Muscle layer of colon (tissue), 2 donors: Measurements from ENCODE around the gene CAMK2D.
A peak's percentile ranks its signal among the peaks of the same experiment; 100 is the strongest.

Source experiments
- H3K27ac ChIP-seq: one replicate; pipeline ENCODE4 v1.7.0; 2013; ENCODE audit warnings: low read depth, mild to moderate bottlenecking, low read length, moderate library complexity
- H3K27me3 ChIP-seq, 2 donors: one replicate each; pipeline ENCODE4 v1.7.0; 2013; ENCODE audit warnings: low read length in 2 of 2, mild to moderate bottlenecking in 2 of 2; ENCODE audit not compliant: insufficient read depth in 2 of 2, control insufficient read depth in 1 of 2
- H3K36me3 ChIP-seq: one replicate; pipeline ENCODE4 v1.7.0; 2013; ENCODE audit warnings: mild to moderate bottlenecking, low read length; ENCODE audit not compliant: insufficient read depth
- H3K4me1 ChIP-seq: one replicate; pipeline ENCODE4 v1.7.0; 2013; ENCODE audit warnings: mild to moderate bottlenecking, low read length; ENCODE audit not compliant: insufficient read depth
- H3K4me3 ChIP-seq, 2 donors: one replicate each; pipeline ENCODE4 v1.7.0; 2013; ENCODE audit warnings: low read length in 2 of 2, low read depth in 1 of 2, mild to moderate bottlenecking in 1 of 2, moderate library complexity in 1 of 2
- H3K9ac ChIP-seq: one replicate; pipeline ENCODE4 v1.7.0; 2013; ENCODE audit warnings: low read length
- H3K9me3 ChIP-seq: one replicate; pipeline ENCODE4 v1.7.0; 2013; ENCODE audit warnings: mild to moderate bottlenecking, low read length
- donor health status: abdominal sarcoma.
- donor health status: Adenocarcinoma of cecum.

CAMK2D gene

GRCh38 chr4:113481820-113482219, 279.7 kb downstream of the CAMK2D start:
- H3K27ac ChIP-seq = no peak overlapping the region
- H3K4me3 ChIP-seq = no peak overlapping the region
- H3K27me3 ChIP-seq = no peaks in the 10 kb centered on the region
- H3K9me3 ChIP-seq = no peaks in the 10 kb centered on the region
- no peak overlapping the region for H3K9ac ChIP-seq
- peaks cover 3% of the 10 kb centered on the region for H3K4me1 ChIP-seq
- no peaks in the 10 kb centered on the region for H3K36me3 ChIP-seq

- H3K4me1 ChIP-seq = peaks cover 3% of the 10 kb centered on the region
- H3K9me3 ChIP-seq = no peaks in the 10 kb centered on the region
- no peak overlapping the region for H3K27ac ChIP-seq
- H3K36me3 ChIP-seq = no peaks in the 10 kb centered on the region
- no peaks in the 10 kb centered on the region for H3K27me3 ChIP-seq
- H3K9ac ChIP-seq = no peak overlapping the region
- no peak overlapping the region for H3K4me3 ChIP-seq
These were observed 281.4 kb downstream of the CAMK2D start for GRCh38 chr4:113480109-113480508.

GRCh38 chr4:113478032-113478431, 283.5 kb downstream of the CAMK2D start:
- Histone ChIP-seq H3K4me1 (peaks cover 8% of the 10 kb centered on the region), H3K4me3 (no peak overlapping the region), H3K27me3 (no peaks in the 10 kb centered on the region), H3K9me3 (no peaks in the 10 kb centered on the region), H3K27ac (no peak overlapping the region), H3K9ac (no peak overlapping the region), H3K36me3 (no peaks in the 10 kb centered on the region)

- Histone ChIP-seq H3K9ac (no peak overlapping the region), H3K9me3 (no peaks in the 10 kb centered on the region), H3K27me3 (no peaks in the 10 kb centered on the region), H3K36me3 (no peaks in the 10 kb centered on the region), H3K27ac (no peak overlapping the region), H3K4me3 (no peak overlapping the region), H3K4me1 (peaks cover 17% of the 10 kb centered on the region)
These were observed 284.7 kb downstream of the CAMK2D start for GRCh38 chr4:113476800-113477199.

- Histone ChIP-seq H3K9ac (no peak overlapping the region), H3K4me1 (peaks cover 42% of the 10 kb centered on the region), H3K4me3 (no peak overlapping the region), H3K36me3 (no peaks in the 10 kb centered on the region), H3K27ac (no peak overlapping the region), H3K27me3 (no peaks in the 10 kb centered on the region), H3K9me3 (no peaks in the 10 kb centered on the region)
These were observed 287.5 kb downstream of the CAMK2D start for GRCh38 chr4:113474017-113474416.

- Histone ChIP-seq H3K9ac (no peak overlapping the region), H3K27ac (no peak overlapping the region), H3K36me3 (no peaks in the 10 kb centered on the region), H3K4me3 (no peak overlapping the region), H3K27me3 (no peaks in the 10 kb centered on the region), H3K4me1 (peaks cover 48% of the 10 kb centered on the region), H3K9me3 (no peaks in the 10 kb centered on the region)
These were observed 288.7 kb downstream of the CAMK2D start for GRCh38 chr4:113472864-113473263.

- no peak overlapping the region for H3K9ac ChIP-seq
- no peaks in the 10 kb centered on the region for H3K9me3 ChIP-seq
- no peak overlapping the region for H3K4me3 ChIP-seq
- peak overlapping the region; percentile 63 for H3K27ac ChIP-seq
- no peaks in the 10 kb centered on the region for H3K36me3 ChIP-seq
- H3K27me3 ChIP-seq = no peaks in the 10 kb centered on the region
- peaks cover 53% of the 10 kb centered on the region for H3K4me1 ChIP-seq
These were observed 290.2 kb downstream of the CAMK2D start for GRCh38 chr4:113471146-113471860.

GRCh38 chr4:113469926-113470325, 291.6 kb downstream of the CAMK2D start:
- H3K27me3 ChIP-seq = no peaks in the 10 kb centered on the region
- H3K4me1 ChIP-seq = peaks cover 53% of the 10 kb centered on the region
- H3K27ac ChIP-seq = peak overlapping the region; percentile 89
- H3K9me3 ChIP-seq = no peaks in the 10 kb centered on the region
- H3K36me3 ChIP-seq = no peaks in the 10 kb centered on the region
- no peak overlapping the region for H3K9ac ChIP-seq
- no peak overlapping the region for H3K4me3 ChIP-seq

- peaks cover 53% of the 10 kb centered on the region for H3K4me1 ChIP-seq
- H3K4me3 ChIP-seq = no peak overlapping the region
- no peak overlapping the region for H3K9ac ChIP-seq
- H3K27me3 ChIP-seq = no peaks in the 10 kb centered on the region
- H3K36me3 ChIP-seq = no peaks in the 10 kb centered on the region
- H3K9me3 ChIP-seq = no peaks in the 10 kb centered on the region
- H3K27ac ChIP-seq = peak overlapping the region; percentile 89
These were observed 292.5 kb downstream of the CAMK2D start for GRCh38 chr4:113469023-113469390.

- peaks cover 52% of the 10 kb centered on the region for H3K4me1 ChIP-seq
- no peaks in the 10 kb centered on the region for H3K27me3 ChIP-seq
- H3K9ac ChIP-seq = peak overlapping the region; percentile 7
- H3K9me3 ChIP-seq = no peaks in the 10 kb centered on the region
- H3K36me3 ChIP-seq = no peaks in the 10 kb centered on the region
- peak overlapping the region; percentile 89 for H3K27ac ChIP-seq
- H3K4me3 ChIP-seq = no peak overlapping the region
These were observed 293.1 kb downstream of the CAMK2D start for GRCh38 chr4:113468165-113469022.

GRCh38 chr4:113467581-113467980, 294.0 kb downstream of the CAMK2D start:
- Histone ChIP-seq H3K4me3 (no peak overlapping the region), H3K9ac (no peak overlapping the region), H3K27ac (peak overlapping the region; percentile 89), H3K4me1 (peaks cover 45% of the 10 kb centered on the region), H3K27me3 (no peaks in the 10 kb centered on the region), H3K36me3 (no peaks in the 10 kb centered on the region), H3K9me3 (no peaks in the 10 kb centered on the region)
